PFSK-1 (cell line): ENCODE results near the gene MSH5.

Experiments
- FOXP2 ChIP-seq: optimal IDR thresholded peaks from 2 replicates; pipeline ENCODE3; 2011; ENCODE audit warnings: borderline replicate concordance, control low read depth, inconsistent platforms; ENCODE audit not compliant: insufficient read depth; ENCODE audit errors: extremely low read length, extremely low read depth
- POLR2AphosphoS5 ChIP-seq: IDR thresholded peaks from 2 replicates; pipeline ENCODE4 v1.6.1; 2012; ENCODE audit warnings: low read depth, mild to moderate bottlenecking, control low read depth, low read length, moderate library complexity
- SIN3A ChIP-seq: IDR thresholded peaks from 2 replicates; pipeline ENCODE4 v1.6.1; 2012; ENCODE audit warnings: mild to moderate bottlenecking, low read length, moderate library complexity, borderline replicate concordance; ENCODE audit not compliant: insufficient read depth
- TAF1 ChIP-seq: IDR thresholded peaks from 2 replicates; pipeline ENCODE4 v1.6.1; 2012; ENCODE audit warnings: low read length, control low read depth, borderline replicate concordance; ENCODE audit not compliant: insufficient read depth
- TF ChIP-seq, protein P1 (sequence below), 2 experiments: IDR thresholded peaks; 2 replicates each; pipeline versions ENCODE4 v1.6.1 to v1.8.0; 2011 to 2012; ENCODE audit warnings: low read depth in 2 of 2, low read length in 2 of 2, control low read depth in 1 of 2, inconsistent platforms in 1 of 2, mild to moderate bottlenecking in 1 of 2, moderate library complexity in 1 of 2; ENCODE audit not compliant: insufficient read depth in 1 of 2

GRCh38 chr6:31744422-31744821 lies 4.6 kb downstream of the MSH5 start:
- TF ChIP-seq TAF1 (no peak), SIN3A (no peak), POLR2AphosphoS5 (no peak), FOXP2 (no peak)
- TF ChIP-seq, protein P1, sequence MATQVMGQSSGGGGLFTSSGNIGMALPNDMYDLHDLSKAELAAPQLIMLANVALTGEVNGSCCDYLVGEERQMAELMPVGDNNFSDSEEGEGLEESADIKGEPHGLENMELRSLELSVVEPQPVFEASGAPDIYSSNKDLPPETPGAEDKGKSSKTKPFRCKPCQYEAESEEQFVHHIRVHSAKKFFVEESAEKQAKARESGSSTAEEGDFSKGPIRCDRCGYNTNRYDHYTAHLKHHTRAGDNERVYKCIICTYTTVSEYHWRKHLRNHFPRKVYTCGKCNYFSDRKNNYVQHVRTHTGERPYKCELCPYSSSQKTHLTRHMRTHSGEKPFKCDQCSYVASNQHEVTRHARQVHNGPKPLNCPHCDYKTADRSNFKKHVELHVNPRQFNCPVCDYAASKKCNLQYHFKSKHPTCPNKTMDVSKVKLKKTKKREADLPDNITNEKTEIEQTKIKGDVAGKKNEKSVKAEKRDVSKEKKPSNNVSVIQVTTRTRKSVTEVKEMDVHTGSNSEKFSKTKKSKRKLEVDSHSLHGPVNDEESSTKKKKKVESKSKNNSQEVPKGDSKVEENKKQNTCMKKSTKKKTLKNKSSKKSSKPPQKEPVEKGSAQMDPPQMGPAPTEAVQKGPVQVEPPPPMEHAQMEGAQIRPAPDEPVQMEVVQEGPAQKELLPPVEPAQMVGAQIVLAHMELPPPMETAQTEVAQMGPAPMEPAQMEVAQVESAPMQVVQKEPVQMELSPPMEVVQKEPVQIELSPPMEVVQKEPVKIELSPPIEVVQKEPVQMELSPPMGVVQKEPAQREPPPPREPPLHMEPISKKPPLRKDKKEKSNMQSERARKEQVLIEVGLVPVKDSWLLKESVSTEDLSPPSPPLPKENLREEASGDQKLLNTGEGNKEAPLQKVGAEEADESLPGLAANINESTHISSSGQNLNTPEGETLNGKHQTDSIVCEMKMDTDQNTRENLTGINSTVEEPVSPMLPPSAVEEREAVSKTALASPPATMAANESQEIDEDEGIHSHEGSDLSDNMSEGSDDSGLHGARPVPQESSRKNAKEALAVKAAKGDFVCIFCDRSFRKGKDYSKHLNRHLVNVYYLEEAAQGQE (IDR thresholded peaks at IDR 0.05; ENCODE audit: insufficient read depth in 1 of 2, low read depth in 2 of 2, low read length in 2 of 2): no peak
